ENCODE data around the gene SLC5A1. TPM values are rescaled to one million over a fixed set of nuclear protein-coding genes. Genes with fewer than 3 reads are reported as not detected.
"Not testable (repeated sequence)": the region's sequence is repeated elsewhere in the genome, so short reads cannot be mapped to it uniquely, and the experiment has no call there.

Gene SLC5A1
- total RNA-seq, 1 experiment from 2014 or later, result not detected

DNA sequence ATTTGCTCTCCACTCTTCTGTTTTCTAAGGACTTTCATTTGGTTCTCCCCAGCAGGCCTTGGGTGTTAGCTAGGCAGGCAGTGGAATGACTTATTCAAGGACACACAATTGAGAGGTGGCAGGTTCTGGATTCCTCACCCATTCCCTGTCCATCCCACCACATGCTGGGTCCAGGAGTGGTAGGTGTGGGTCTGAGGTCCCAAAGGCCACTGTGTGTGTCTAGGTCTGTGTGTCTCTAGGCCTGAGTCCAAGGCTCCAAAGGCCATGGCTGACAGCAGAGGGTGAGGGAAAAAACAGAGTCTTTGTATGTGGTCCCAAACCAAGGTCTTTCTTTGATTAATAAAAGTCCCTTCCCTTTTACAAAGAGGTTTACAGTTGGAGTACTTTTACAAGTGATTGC, 40.8 kb downstream of the SLC5A1 start:
- DNase-seq (ENCODE audit: low read depth), result no peak

GRCh38 chr22:32088084-32088483, 45.0 kb downstream of the SLC5A1 start:
- DNase-seq (ENCODE audit: low read depth), result no peak

GRCh38 chr22:32097018-32097417, 54.0 kb downstream of the SLC5A1 start:
- DNase-seq (ENCODE audit: low read depth), result no peak

- no peak for DNase-seq (ENCODE audit: low read depth)
Observed at GRCh38 chr22:32097881-32098499, 54.9 kb downstream of the SLC5A1 start.

DNA sequence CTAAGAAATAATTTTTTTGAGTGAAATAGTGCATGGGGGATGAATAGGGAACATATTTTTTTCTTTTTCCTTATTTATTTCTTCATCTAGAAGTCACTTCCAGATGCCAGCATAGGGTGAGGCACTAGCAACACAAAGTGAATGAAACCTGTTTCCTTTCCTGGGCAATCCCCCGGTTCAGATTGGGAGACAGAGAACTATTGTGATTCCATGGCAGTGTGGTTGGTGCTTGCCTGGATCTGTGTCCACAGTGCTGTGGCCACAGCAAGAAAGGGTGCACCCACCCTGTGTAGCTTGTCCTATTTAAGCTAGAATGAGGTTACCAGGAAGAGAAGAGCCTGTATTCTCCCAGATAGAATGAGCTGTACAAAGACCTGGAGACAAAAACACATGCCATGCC, 57.6 kb downstream of the SLC5A1 start:
- DNase-seq (ENCODE audit: low read depth), result no peak

DNA sequence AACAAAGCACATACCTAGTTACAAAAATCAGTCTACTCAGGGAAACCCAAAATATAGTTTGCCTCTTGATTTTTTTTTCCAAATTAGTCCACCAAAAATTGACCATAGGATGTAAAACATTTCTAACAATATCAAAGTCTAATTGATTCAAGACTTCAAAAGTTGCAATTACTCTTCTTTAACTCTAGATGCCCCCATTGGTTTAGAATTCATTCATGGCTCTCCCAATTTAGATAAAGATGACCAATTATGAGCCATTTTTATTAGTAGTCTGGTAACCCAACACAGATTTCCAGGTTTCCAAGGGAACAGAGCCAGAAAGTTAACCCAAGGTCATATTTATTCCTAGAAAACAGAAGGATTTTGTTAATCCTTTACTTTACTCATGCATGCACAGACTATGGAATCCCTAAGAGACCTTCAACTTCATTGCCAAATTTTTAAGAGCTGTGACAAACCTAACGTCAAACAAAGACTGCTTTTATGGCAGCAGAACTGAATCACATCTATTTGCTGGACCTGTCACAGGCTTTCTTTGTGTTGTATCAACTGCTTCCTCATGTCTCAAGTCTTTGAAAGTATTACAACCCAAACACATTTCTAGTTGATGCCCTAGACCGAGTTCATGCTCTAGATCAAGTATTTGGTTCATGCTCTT, 60.7 kb downstream of the SLC5A1 start:
- DNase-seq (ENCODE audit: low read depth), result no peak

DNA sequence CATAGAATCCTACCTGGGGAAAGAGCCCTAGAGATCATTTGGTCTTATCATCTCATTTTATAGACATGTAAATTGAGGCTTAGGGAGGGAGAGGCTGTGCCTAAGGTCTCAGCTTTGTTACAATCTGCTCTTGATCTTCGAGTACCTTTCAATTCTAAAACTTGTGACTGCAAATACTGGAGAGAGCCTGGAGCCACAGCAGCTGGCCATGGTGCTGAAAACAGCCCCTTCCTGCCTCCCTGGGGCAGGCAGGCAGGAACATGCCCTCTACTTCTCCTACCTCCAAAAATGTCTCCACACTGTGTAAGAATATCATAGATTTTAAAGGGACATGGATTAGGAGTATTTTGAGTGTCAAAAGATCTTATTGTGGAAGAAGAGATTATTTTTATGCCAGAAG, 63.9 kb downstream of the SLC5A1 start:
- DNase-seq (ENCODE audit: low read depth), result peak; percentile 23

DNA sequence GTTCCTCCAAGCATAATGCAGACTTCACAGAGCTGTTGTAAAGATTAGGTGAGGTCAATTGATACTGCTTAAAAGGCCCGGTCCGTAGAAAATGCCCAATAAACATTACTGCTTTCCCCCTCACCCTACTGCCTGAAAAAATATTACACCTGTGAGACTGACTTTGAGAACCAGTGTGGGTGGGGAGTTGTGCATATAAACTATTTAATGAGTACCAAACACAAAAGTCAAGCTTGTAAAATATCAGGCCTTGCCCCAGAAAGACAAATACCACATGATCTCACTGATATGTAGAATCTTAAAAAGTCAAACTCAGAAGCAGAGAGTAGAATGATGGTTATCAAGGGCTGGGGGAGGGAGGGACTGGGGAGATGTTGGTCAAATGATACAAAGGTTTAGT, 69.3 kb downstream of the SLC5A1 start:
- no peak for DNase-seq (ENCODE audit: low read depth)

DNA sequence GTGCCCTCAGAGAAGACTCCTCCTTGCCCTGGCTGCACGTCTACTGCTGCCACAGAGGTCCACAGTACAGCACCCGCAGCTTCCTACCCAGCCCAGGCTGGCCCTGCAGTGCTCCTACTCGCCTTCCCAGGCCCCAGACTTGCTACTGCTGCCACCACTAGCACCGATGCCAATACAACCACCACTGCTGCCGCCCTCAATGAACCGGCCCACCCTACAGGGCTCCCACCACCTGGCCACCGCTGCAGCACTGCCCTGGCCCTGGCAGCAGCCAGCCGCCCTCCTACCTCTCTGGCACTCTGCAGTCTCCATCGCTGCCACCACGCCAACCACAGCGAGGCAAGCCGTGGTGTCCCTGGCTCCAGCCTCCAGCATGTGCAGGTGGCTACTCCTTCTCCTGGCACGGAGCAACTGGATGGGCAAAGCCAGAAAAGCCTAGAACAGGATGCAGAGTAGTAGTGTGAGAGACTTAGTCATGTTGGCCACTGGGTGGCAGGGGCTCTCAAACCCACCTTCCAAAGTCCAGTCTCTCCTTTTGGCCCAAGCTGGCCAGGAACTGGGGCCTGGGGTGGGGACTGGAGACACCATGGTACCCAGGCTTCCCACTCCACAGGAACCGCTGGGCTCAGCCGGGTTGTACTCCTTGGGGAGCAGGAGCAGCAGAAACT, 76.6 kb downstream of the SLC5A1 start:
- no peak for DNase-seq (ENCODE audit: low read depth)

DNA sequence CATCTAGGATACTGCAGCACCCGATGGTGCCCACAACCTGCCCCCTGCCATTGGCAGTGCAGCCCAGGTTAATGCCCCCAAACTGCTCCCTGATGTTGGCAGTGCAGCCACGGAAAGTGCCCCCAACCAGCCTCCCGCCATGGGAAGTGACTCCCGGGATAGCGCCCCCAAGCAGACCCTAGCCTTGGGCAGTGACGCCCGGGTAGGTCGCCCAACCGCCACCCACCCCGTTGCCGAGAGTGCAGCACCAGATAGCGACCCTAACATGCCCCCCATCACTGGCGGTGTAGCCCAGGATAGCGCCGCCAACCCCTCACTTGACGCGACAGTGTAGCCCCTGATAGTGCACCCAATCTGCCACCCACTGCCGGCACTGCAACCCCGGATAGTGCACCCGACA, 77.5 kb downstream of the SLC5A1 start:
- no peak for DNase-seq (ENCODE audit: low read depth)

GRCh38 chr22:32122899-32123298, 79.8 kb downstream of the SLC5A1 start:
- DNase-seq (ENCODE audit: low read depth), result no peak

DNA sequence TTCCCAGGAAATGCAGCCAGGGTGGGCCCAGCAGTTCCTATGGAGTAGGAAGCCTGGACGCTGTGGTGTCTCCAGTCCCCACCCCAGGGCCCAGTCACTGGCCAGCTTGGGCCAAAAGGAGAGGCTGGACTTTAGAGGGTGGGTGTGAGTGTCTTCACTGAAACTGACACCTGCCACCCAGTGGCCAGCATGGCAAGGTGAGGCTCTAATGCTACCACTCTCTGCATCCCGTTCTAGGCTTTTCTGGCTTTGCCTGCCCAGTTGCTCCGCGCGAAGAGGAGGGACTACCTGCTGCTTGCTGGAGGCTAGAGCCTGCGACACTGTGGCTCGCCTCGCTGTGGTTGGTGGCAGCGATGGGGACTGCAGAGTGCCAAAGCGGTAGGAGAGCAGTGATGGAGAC, 80.6 kb downstream of the SLC5A1 start:
- no peak for DNase-seq (ENCODE audit: low read depth)

DNA sequence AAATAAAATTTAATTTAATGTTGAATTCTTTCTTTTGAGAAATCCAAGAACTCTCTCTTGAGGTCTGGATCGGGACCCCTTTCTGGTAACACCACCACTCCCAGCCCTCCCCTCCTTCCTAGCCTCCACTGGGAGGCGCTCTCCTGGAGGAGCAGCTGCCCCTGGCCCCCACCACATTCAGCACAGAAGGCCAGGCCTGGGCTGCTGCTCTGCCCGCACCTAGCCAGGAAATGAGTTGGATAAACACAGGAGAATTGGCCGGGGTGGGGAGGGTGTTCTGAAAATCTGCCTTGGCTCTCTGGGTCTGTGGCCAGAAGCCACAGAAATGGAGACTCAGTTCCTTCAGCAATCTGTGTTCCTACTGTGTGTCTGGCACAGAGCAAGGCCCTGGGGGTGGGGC, 84.8 kb downstream of the SLC5A1 start:
- peak; percentile 23 for DNase-seq (ENCODE audit: low read depth)

DNA sequence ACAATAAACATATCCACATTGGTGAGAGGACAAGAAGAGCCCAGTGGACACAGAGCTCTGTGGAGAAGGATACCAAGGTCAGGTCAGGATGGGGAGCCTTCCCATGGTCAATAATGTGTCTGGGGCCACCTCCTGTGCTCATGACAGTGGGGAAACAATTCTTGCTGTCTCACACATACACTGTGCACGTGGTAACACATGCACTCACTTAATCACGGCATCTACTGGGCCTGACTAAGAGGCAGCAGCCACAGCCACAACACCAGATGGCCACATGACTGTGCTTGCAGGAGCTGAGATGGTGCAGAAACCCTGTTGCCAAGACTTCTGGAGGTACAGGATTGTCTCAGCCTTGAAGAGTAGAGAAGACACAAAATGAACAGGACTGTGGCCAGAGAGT, 87.4 kb downstream of the SLC5A1 start:
- DNase-seq (ENCODE audit: low read depth), result no peak

DNA sequence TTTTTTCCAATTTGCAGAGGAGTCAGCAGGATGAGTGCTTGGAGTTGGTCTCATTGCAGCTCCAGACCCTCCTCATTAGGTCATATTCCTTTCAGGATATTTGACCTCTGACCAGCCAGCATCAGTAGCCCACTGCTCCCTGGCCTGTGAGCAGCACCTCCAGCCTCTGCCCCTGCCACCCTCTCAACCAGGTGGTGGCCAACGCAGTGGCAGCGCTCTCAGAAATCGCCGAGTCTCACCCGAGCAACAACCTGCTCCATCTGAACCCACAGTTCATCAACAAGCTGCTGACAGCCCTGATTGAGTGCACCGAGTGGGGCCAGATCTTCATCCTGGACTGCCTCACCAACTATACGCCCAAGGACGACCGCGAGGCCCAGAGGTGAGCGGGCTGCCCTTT, 89.1 kb downstream of the SLC5A1 start:
- DNase-seq (ENCODE audit: low read depth), result no peak

DNA sequence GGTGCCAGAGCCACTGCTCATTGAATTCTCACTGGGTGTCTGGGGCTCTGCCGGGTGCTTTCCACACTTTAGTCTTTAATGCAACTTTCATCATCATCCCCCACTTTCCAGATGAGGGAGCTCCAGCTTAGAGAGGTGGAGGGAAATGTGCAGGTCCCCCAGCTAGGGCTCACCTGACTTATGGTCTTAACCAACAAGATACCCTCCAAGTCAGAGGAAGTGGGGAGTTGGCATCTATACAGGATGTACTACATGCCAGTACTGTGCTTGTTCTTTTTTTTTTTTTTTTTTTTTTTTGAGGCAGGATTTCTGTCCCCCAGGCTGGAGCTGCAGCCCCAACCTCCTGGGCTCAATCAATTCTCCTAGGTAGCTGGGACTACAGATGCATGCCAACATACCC, 89.7 kb downstream of the SLC5A1 start:
- no peak for DNase-seq (ENCODE audit: low read depth)

GRCh38 chr22:32134796-32135195, 91.7 kb downstream of the SLC5A1 start:
- DNase-seq (ENCODE audit: low read depth), result not testable (repeated sequence)

GRCh38 chr22:32135958-32136357, 92.9 kb downstream of the SLC5A1 start:
- DNase-seq (ENCODE audit: low read depth), result peak; percentile 92

GRCh38 chr22:32136881-32137280, 93.8 kb downstream of the SLC5A1 start:
- not testable (repeated sequence) for DNase-seq (ENCODE audit: low read depth)

- peak; percentile 82 for DNase-seq (ENCODE audit: low read depth)
Observed at GRCh38 chr22:32137731-32138324, 94.8 kb downstream of the SLC5A1 start.

DNA sequence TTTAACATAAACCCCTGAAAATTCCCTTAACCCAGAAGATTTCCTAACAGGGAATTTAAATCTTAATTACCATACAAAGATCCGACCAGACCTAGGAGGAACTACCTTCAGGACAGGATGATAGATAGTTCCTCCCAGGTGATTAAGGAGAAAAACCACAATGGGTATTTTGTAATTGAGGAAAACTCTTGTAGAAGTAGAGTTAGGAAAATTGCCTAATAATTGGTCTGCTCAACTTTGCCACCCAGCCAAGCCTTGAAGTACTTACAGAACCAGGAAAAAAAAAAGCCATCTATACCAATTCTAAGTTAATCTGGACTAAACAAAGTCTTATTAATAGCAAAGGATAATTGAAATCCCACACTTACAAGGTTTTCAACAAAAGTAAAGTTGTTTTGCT, 95.5 kb downstream of the SLC5A1 start:
- DNase-seq (ENCODE audit: low read depth), result not testable (repeated sequence)

- DNase-seq (ENCODE audit: low read depth), result not testable (repeated sequence)
Observed at GRCh38 chr22:32140688-32141087, 97.6 kb downstream of the SLC5A1 start.

DNA sequence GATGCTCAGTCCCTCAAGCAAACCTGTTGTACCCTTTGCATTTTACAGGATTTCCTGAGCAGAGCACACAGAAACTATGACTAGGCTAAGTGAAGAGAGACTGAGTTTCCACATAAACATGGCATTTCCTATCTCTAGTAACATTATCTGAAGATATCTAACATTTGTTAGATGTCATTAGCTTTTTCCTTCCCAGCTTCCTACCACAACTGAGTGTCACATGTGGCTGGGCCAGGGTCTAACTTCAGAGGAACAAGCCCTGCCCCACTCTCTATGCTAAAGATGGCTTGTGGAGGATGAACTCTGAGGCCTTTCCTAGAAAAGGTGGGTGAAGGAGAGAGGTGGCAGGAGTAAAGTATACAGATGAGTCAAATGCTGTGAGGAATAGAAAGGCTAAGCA, 99.5 kb downstream of the SLC5A1 start:
- no peak for DNase-seq (ENCODE audit: low read depth)

Data from Daoy (cell line).